Lower lobe of right lung (tissue), 2 donors: ENCODE data around the gene FNDC11. TPM values are rescaled to one million over a fixed set of nuclear protein-coding genes. Genes with fewer than 3 reads are reported as not detected.

Experiments
- ATAC-seq, 2 donors: fragments of 200-7000 bp; cut with Tn5 transposase; one replicate each; pipeline ENCODE4 v1.9.1; 2020 to 2022; ENCODE audit warnings: mild to moderate bottlenecking in 2 of 2, moderate library complexity in 2 of 2
- DNase-seq: peaks from one replicate; pipeline ENCODE4 v3.0.0-alpha.2; 2020
- H3K27ac ChIP-seq: fragments of 200-600 bp; one replicate; pipeline ENCODE4 v1.8.0; 2022
- H3K27me3 ChIP-seq: fragments of 200-600 bp; one replicate; pipeline ENCODE4 v1.8.0; 2022; ENCODE audit warnings: low read depth
- H3K36me3 ChIP-seq: fragments of 200-600 bp; one replicate; pipeline ENCODE4 v1.8.0; 2022; ENCODE audit warnings: mild to moderate bottlenecking
- H3K4me1 ChIP-seq: fragments of 200-600 bp; one replicate; pipeline ENCODE4 v1.8.0; 2022
- H3K4me3 ChIP-seq: fragments of 200-600 bp; one replicate; pipeline ENCODE4 v1.8.0; 2022; ENCODE audit warnings: mild to moderate bottlenecking
- H3K9me3 ChIP-seq: fragments of 200-600 bp; one replicate; pipeline ENCODE4 v1.8.0; 2022
- intact Hi-C: fragments of 100-400 bp; cut with DNase I; formaldehyde crosslinking; loops from one replicate; pipeline ENCODE4 v1.11.0; 2022
- total RNA-seq: library from RNA; stranded (reverse); fragmentation: NEBNext Ultra II Directional; extraction: Animal tissue kit (Norgen Biotek cat#: 25700); gene quantifications from one replicate; pipeline ENCODE4 v1.2.1, GENCODE V29; 2021
- TF ChIP-seq, protein P1 (sequence below): fragments of 200-600 bp; IDR thresholded peaks from one replicate; pipeline ENCODE4 v1.8.0; 2022; ENCODE audit warnings: antibody characterized with exemption, mild to moderate bottlenecking
- donor health status: DM: no; HTN: yes; CAD: no; lungs with severe emphysema.

The FNDC11 gene
- total RNA-seq, 1 donor from 2014 or later = 1.3 TPM

GRCh38 chr20:63536241-63536977 lies 17.6 kb upstream of the FNDC11 start:
- ATAC-seq (no peak), DNase-seq (no peak)
- Histone ChIP-seq H3K4me3 (peak overlapping the region; percentile 60), H3K9me3 (no peaks in the 10 kb centered on the region), H3K36me3 (no peaks in the 10 kb centered on the region), H3K4me1 (peaks cover 45% of the 10 kb centered on the region), H3K27ac (peak overlapping the region; percentile 88), H3K27me3 (peaks cover 6% of the 10 kb centered on the region)
- intact Hi-C loops = no loop called here
- TF ChIP-seq, protein P1, sequence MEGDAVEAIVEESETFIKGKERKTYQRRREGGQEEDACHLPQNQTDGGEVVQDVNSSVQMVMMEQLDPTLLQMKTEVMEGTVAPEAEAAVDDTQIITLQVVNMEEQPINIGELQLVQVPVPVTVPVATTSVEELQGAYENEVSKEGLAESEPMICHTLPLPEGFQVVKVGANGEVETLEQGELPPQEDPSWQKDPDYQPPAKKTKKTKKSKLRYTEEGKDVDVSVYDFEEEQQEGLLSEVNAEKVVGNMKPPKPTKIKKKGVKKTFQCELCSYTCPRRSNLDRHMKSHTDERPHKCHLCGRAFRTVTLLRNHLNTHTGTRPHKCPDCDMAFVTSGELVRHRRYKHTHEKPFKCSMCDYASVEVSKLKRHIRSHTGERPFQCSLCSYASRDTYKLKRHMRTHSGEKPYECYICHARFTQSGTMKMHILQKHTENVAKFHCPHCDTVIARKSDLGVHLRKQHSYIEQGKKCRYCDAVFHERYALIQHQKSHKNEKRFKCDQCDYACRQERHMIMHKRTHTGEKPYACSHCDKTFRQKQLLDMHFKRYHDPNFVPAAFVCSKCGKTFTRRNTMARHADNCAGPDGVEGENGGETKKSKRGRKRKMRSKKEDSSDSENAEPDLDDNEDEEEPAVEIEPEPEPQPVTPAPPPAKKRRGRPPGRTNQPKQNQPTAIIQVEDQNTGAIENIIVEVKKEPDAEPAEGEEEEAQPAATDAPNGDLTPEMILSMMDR = no peak

DNA sequence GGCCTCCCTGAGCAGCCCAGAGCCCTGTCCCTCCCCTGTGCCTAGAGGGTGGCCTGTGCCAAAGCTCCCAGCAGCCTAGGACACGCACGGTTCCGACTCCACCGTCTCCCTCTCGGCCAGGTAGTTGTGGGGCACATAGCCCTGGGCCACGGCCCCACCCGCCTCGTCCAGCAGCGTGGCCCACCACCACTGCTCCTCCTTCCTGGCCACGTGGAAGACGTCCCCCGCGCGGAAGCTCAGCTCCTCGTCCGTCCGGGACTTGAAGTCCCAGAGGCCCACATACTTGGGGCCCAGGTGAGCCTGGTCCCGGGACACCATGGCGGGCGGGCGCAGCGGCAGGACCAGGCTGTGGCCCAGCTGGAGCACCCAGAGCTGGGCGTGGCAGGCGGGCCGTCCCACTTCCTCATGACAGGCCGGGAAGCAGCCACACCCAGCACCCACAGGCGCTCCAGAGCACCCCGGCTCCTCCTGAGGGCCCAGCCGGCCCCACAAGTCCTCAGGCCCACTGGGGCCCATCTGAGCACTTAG lies 16.9 kb upstream of the FNDC11 start, which contains the start of gene PTK6:
Gene PTK6 (minus strand): TSS at position 380 of the 528 bp plus-strand sequence. CDS start 62 bp downstream, at position 318.
- TF ChIP-seq, protein P1 = no peak
- ATAC-seq = peak; percentile 76 to 77
- Histone ChIP-seq H3K9me3 (no peaks in the 10 kb centered on the region), H3K4me1 (peaks cover 45% of the 10 kb centered on the region), H3K4me3 (peak within 1 kb of the TSS; percentile 60), H3K27ac (peak within 1 kb of the TSS; percentile 88), H3K36me3 (no peaks in the 10 kb centered on the region), H3K27me3 (peaks cover 6% of the 10 kb centered on the region)
- intact Hi-C loops = no loop called here
- peak; percentile 93 for DNase-seq

- peak; percentile 98 for DNase-seq
- Histone ChIP-seq H3K4me3 (peak overlapping the region; percentile 60), H3K27ac (peak overlapping the region; percentile 88), H3K27me3 (peaks cover 6% of the 10 kb centered on the region), H3K36me3 (no peaks in the 10 kb centered on the region), H3K9me3 (no peaks in the 10 kb centered on the region), H3K4me1 (peaks cover 45% of the 10 kb centered on the region)
- peak; percentile 94 to 95 for ATAC-seq
- TF ChIP-seq, protein P1 = peak; percentile 98
- intact Hi-C loops = no loop called here
These were observed 16.3 kb upstream of the FNDC11 start for GRCh38 chr20:63537525-63538203.

DNA sequence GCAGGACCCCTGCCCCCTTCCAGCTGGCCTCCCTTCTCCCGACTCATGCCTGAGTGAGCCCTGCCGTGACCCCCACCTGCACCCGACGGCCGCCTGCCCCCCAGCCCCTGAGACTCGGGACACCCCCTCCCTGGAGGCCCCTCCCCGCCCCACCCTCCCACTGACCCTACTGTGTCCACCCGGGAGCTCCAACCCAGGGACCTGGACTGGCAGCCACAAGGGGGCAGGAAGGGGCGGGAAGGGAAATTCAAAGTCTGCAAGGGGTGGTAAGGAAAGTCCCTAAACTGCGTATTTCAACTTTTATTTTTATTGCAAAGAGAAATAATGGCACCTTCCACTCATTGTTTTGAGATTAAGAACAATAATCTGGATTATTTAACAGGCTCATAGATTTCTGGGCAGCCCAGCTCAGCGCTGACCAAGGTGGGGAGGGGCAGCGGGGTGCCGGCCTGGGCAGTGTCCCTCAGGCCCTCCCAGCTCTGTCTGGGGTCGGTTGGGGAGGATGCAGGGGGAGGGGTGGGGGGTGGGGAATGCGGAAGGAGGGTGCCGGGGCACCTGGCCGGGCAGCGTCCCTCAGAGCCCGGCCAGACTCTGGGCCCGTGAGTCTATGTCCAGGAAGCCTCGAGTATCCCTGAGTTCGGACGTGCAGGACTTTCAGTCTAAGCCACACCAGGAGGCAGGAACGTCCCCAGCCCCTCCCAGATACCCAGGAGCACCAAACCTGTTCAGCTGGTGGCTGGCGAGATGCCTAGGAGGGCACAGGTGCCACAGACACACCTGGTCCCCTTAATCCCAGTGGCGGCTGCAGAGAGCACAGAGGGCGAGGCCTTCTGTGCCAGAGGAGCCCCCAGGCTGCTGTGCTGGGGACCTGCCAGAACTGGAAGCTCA lies 15.5 kb upstream of the FNDC11 start:
- intact Hi-C loops = no loop called here
- peak overlapping the region; percentile 60 for H3K4me3 ChIP-seq
- ATAC-seq (peak; percentile 35 to 36), DNase-seq (peak; percentile 86)
- no peaks in the 10 kb centered on the region for H3K9me3 ChIP-seq
- no peaks in the 10 kb centered on the region for H3K36me3 ChIP-seq
- peaks cover 45% of the 10 kb centered on the region for H3K4me1 ChIP-seq
- H3K27me3 ChIP-seq = peaks cover 6% of the 10 kb centered on the region
- TF ChIP-seq, protein P1 = peak; percentile 36
- peak overlapping the region; percentile 88 for H3K27ac ChIP-seq

DNA sequence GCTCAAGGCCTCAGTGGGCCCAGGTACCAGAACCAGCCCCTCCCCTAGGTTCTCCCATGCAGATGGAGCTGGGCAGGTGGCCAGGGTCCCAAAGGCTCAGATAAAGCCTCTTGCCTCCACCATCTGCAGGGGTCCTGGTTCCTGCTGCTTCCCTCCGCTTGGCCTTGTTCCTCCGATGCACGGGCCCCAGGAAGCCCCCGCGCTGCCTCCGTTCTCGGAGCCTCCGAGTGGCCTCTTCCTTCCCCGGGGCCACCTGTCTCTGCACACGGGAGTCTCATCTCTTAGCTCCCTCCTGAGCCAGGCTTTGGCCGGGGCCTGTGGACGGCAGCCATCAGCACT lies 14.9 kb upstream of the FNDC11 start:
- intact Hi-C loops = no loop called here
- Histone ChIP-seq H3K27me3 (peaks cover 6% of the 10 kb centered on the region), H3K4me1 (peaks cover 40% of the 10 kb centered on the region), H3K27ac (peak overlapping the region; percentile 88), H3K4me3 (no peak overlapping the region), H3K9me3 (no peaks in the 10 kb centered on the region), H3K36me3 (no peaks in the 10 kb centered on the region)
- DNase-seq (no peak), ATAC-seq (no peak)
- TF ChIP-seq, protein P1 = no peak
